ENCODE data around the gene PPRC1. TPM values are rescaled to one million over a fixed set of nuclear protein-coding genes. Genes with fewer than 3 reads are reported as not detected.
A peak's percentile ranks its signal among the peaks of the same experiment; 100 is the strongest.

PPRC1 gene
- total and polyA plus RNA-seq, 2 experiments from 2014 or later, result 16.4 to 22.6 TPM

GRCh38 chr10:102131286-102132170 is 1.3 kb upstream of the PPRC1 start:
- H3K27me3 ChIP-seq (replicated peaks; ENCODE audit: insufficient read depth), result no peaks in the 10 kb centered on the region
- peak overlapping the region; percentile 86 for H2AFZ ChIP-seq
- H3K4me2 ChIP-seq (ENCODE audit: unreplicated experiment), result peak overlapping the region; percentile 85
- 60 to 62% methylated on average over 8 of the region's 8 CpGs for WGBS, 2 experiments (ENCODE audit: low coverage in 1 of 2, low lambda C conversion rate in 2 of 2, missing lambda C conversion rate in 2 of 2)
- H3K4me1 ChIP-seq (ENCODE audit: insufficient read depth), result peaks cover 28% of the 10 kb centered on the region
- H4K20me1 ChIP-seq (ENCODE audit: insufficient read depth), result peaks cover 9% of the 10 kb centered on the region; the same call in 1 of the 2 replicates
- peaks cover 37% of the 10 kb centered on the region for H3K79me2 ChIP-seq (ENCODE audit: insufficient read depth)
- in situ Hi-C loops (cut with MboI), result no loop called here
- H3K36me3 ChIP-seq (ENCODE audit: low read depth), result no peaks in the 10 kb centered on the region
- peak; percentile 77 for DNase-seq
- H3K9me3 ChIP-seq (ENCODE audit: low read depth), result no peaks in the 10 kb centered on the region
- peak overlapping the region; percentile 92 for H3K4me3 ChIP-seq
- TF ChIP-seq EZH2phosphoT487 (IDR thresholded peaks at IDR 0.05; ENCODE audit: insufficient read depth, low read depth) (no peak), EZH2 (IDR thresholded peaks at IDR 0.05; ENCODE audit: insufficient read depth, poor library complexity, severe bottlenecking) (no peak)
- peak overlapping the region; percentile 27 for H3K9ac ChIP-seq
- H3K9me2 ChIP-seq (ENCODE audit: insufficient read depth), result no peaks in the 10 kb centered on the region
- peak overlapping the region; percentile 51 for H3K27ac ChIP-seq
- H3F3A ChIP-seq (ENCODE audit: insufficient read depth), result peaks cover 27% of the 10 kb centered on the region

- Histone ChIP-seq H3K79me2 (ENCODE audit: insufficient read depth) (peaks cover 43% of the 10 kb centered on the region), H3K27ac (peak overlapping the region; percentile 51), H4K20me1 (ENCODE audit: insufficient read depth) (peaks cover 14% of the 10 kb centered on the region; the same call in 1 of the 2 replicates), H3K9ac (peak overlapping the region; percentile 27), H3F3A (ENCODE audit: insufficient read depth) (peaks cover 27% of the 10 kb centered on the region), H3K4me2 (ENCODE audit: unreplicated experiment) (peak overlapping the region; percentile 85), H3K36me3 (ENCODE audit: low read depth) (no peaks in the 10 kb centered on the region), H3K4me1 (ENCODE audit: insufficient read depth) (peaks cover 28% of the 10 kb centered on the region), H2AFZ (peak overlapping the region; percentile 86), H3K4me3 (peak overlapping the region; percentile 92), H3K9me2 (ENCODE audit: insufficient read depth) (no peaks in the 10 kb centered on the region), H3K27me3 (replicated peaks; ENCODE audit: insufficient read depth) (no peaks in the 10 kb centered on the region), H3K9me3 (ENCODE audit: low read depth) (no peaks in the 10 kb centered on the region)
- WGBS, 2 experiments (ENCODE audit: low coverage in 1 of 2, low lambda C conversion rate in 2 of 2, missing lambda C conversion rate in 2 of 2), result 31 to 33% methylated on average over 8 of the region's 8 CpGs
- in situ Hi-C loops (cut with MboI), result no loop called here
- DNase-seq, result no peak
- TF ChIP-seq EZH2phosphoT487 (IDR thresholded peaks at IDR 0.05; ENCODE audit: insufficient read depth, low read depth), result no peak
- no peak for TF ChIP-seq EZH2 (IDR thresholded peaks at IDR 0.05; ENCODE audit: insufficient read depth, poor library complexity, severe bottlenecking)
These were observed 662 bp upstream of the PPRC1 start for GRCh38 chr10:102132193-102132562.

DNA sequence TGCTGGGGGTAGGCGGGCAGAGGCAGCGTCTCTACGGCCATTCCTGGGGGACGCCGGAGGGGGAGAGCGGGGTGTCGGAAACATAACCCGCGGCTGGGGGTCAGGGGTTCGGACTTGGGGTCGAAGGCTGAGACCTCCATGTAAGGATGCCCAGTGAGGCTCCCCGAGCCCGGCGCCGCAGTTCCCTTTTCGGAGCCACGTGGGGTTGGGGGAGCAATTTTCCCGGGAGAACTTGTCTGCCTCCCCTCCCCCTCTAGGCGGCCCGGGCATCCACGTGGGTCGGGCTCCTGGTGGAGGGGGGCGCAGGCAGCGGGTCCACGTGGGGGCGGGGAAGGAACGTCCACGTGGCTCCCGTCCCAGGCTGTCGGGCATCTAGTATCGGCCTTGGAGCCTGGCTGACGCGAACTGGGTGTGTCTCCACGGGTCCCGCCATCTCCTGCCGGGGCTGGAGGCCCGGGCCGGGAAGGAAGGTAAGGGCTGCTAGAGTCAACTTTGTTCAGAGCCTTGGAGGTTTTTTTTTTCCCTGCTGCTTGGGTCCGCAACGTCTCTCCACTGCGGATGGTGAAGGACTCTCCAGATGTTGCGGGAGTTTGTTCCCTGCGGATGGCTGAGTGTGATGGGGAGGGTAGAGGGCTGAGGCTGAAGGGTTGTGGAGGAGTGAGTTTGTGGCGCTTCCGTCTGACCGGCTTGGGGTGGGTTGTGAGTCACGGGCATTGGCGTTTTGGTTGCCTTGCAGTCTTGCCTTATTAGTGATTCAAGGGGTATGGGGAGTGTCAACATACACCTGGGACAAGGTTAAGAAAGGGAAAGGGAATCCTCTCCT is 744 bp downstream of the PPRC1 start:
- no peaks in the 10 kb centered on the region for H3K9me2 ChIP-seq (ENCODE audit: insufficient read depth)
- H3K36me3 ChIP-seq (ENCODE audit: low read depth), result peaks cover 7% of the 10 kb centered on the region; the same call in 1 of the 2 replicates
- peak overlapping the region; percentile 86; the same call in 1 of the 2 replicates for H2AFZ ChIP-seq
- TF ChIP-seq EZH2 (IDR thresholded peaks at IDR 0.05; ENCODE audit: insufficient read depth, poor library complexity, severe bottlenecking) (no peak), EZH2phosphoT487 (IDR thresholded peaks at IDR 0.05; ENCODE audit: insufficient read depth, low read depth) (no peak)
- DNase-seq, result peak; percentile 88
- peak overlapping the region; percentile 92 for H3K4me3 ChIP-seq
- H3F3A ChIP-seq (ENCODE audit: insufficient read depth), result peaks cover 25% of the 10 kb centered on the region
- peak overlapping the region; percentile 88 for H3K4me2 ChIP-seq (ENCODE audit: unreplicated experiment)
- peaks cover 14% of the 10 kb centered on the region; the same call in 1 of the 2 replicates for H4K20me1 ChIP-seq (ENCODE audit: insufficient read depth)
- WGBS, 2 experiments (ENCODE audit: low coverage in 1 of 2, low lambda C conversion rate in 2 of 2, missing lambda C conversion rate in 2 of 2), result 0 to 1% methylated on average over 26 to 39 of the region's 48 CpGs
- peaks cover 20% of the 10 kb centered on the region for H3K4me1 ChIP-seq (ENCODE audit: insufficient read depth)
- no peaks in the 10 kb centered on the region for H3K9me3 ChIP-seq (ENCODE audit: low read depth)
- in situ Hi-C loops (cut with MboI), result no loop called here
- peaks cover 58% of the 10 kb centered on the region for H3K79me2 ChIP-seq (ENCODE audit: insufficient read depth)
- H3K27me3 ChIP-seq (replicated peaks; ENCODE audit: insufficient read depth), result no peaks in the 10 kb centered on the region
- H3K27ac ChIP-seq, result peak overlapping the region; percentile 89
- H3K9ac ChIP-seq, result peak overlapping the region; percentile 96

DNA sequence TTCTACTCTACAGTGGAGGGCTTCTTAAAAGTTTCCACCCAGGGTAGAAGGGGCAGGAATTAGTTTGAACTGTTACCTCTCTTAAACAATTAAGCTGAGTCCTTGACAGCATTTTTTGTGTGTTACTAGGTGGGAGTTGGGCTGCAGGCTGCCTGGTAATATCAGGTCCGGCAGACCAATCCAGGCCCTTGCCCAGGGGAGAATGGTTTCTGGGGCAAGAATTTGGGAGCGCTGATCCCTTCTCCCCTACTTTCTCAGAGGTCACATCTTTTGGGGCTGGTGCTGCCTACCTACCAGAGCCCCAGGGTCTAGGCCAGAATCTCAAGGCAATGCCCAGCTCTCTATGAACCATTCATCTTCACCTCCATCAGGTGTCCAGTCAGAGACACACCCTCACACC is 1.6 kb downstream of the PPRC1 start:
- WGBS, 2 experiments (ENCODE audit: low coverage in 1 of 2, low lambda C conversion rate in 2 of 2, missing lambda C conversion rate in 2 of 2), result 21 to 24% methylated on average over 2 of the region's 2 CpGs
- TF ChIP-seq EZH2 (IDR thresholded peaks at IDR 0.05; ENCODE audit: insufficient read depth, poor library complexity, severe bottlenecking) (no peak), EZH2phosphoT487 (IDR thresholded peaks at IDR 0.05; ENCODE audit: insufficient read depth, low read depth) (no peak)
- H3K36me3 ChIP-seq (ENCODE audit: low read depth), result peaks cover 12% of the 10 kb centered on the region; the same call in 1 of the 2 replicates

More for the DNA sequence above, 1.6 kb downstream of the PPRC1 start:
- Histone ChIP-seq H3K27me3 (replicated peaks; ENCODE audit: insufficient read depth) (no peaks in the 10 kb centered on the region), H3F3A (ENCODE audit: insufficient read depth) (peaks cover 25% of the 10 kb centered on the region), H3K4me1 (ENCODE audit: insufficient read depth) (peaks cover 20% of the 10 kb centered on the region), H2AFZ (no peak overlapping the region), H3K9me3 (ENCODE audit: low read depth) (no peaks in the 10 kb centered on the region), H3K4me2 (ENCODE audit: unreplicated experiment) (peak overlapping the region; percentile 88), H3K9ac (peak overlapping the region; percentile 96), H3K9me2 (ENCODE audit: insufficient read depth) (no peaks in the 10 kb centered on the region), H3K79me2 (ENCODE audit: insufficient read depth) (peaks cover 66% of the 10 kb centered on the region), H3K4me3 (peak overlapping the region; percentile 92), H4K20me1 (ENCODE audit: insufficient read depth) (peaks cover 14% of the 10 kb centered on the region; the same call in 1 of the 2 replicates), H3K27ac (peak overlapping the region; percentile 89)
- in situ Hi-C loops (cut with MboI), result no loop called here
- DNase-seq, result no peak

Data from GM23248 (cell line).